PC-3 (cell line): Measurements from ENCODE around the gene KCNJ11.

Source experiments
- EZH2 ChIP-seq: fragments of 300-600 bp; sonication (generic); IDR thresholded peaks from one replicate; pipeline ENCODE4 v1.6.1; 2017; ENCODE audit warnings: antibody characterized with exemption, mild to moderate bottlenecking, low read length; ENCODE audit not compliant: unreplicated experiment
- EZH2phosphoT487 ChIP-seq: fragments of 300-600 bp; sonication (generic); IDR thresholded peaks from 2 replicates; pipeline ENCODE4 v1.6.1; 2018; ENCODE audit warnings: mild to moderate bottlenecking, antibody characterized with exemption, low read length, borderline replicate concordance
- TF ChIP-seq, protein P1 (sequence below): fragments of 300-600 bp; sonication (generic); conservative IDR thresholded peaks from 2 replicates; pipeline ENCODE4 v1.5.1; 2017; ENCODE audit warnings: antibody characterized with exemption, low read depth, mild to moderate bottlenecking, low read length

DNA sequence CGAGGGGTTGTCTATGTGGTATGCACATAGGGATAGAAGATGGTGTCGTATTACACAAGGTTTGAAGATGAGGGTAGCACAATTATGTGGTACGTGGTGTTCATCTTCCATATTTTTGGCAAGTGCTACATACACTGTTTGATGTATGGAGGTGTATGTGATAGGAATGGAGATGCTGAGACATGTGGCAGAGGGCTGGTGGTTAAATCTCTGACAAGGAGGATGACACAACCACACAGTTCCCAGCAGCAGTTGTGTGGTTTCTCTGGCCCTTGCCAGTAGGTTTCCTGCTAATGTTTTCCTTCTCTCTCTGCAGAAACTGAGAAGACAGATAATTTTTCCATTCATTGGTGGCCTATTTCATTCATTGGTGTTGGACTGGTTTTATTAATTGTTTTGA, 19.9 kb downstream of the KCNJ11 start:
- TF ChIP-seq, protein P1, sequence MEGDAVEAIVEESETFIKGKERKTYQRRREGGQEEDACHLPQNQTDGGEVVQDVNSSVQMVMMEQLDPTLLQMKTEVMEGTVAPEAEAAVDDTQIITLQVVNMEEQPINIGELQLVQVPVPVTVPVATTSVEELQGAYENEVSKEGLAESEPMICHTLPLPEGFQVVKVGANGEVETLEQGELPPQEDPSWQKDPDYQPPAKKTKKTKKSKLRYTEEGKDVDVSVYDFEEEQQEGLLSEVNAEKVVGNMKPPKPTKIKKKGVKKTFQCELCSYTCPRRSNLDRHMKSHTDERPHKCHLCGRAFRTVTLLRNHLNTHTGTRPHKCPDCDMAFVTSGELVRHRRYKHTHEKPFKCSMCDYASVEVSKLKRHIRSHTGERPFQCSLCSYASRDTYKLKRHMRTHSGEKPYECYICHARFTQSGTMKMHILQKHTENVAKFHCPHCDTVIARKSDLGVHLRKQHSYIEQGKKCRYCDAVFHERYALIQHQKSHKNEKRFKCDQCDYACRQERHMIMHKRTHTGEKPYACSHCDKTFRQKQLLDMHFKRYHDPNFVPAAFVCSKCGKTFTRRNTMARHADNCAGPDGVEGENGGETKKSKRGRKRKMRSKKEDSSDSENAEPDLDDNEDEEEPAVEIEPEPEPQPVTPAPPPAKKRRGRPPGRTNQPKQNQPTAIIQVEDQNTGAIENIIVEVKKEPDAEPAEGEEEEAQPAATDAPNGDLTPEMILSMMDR: no peak
- TF ChIP-seq EZH2 (no peak), EZH2phosphoT487 (no peak)
